ENCODE results near the gene CD300LB. TPM values are rescaled to one million over a fixed set of nuclear protein-coding genes. Genes with fewer than 3 reads are reported as not detected.

CD300LB gene
- total and polyA plus RNA-seq, 7 donors: 0.33 to 1.1 (median 0.51) TPM; not detected in 1

GRCh38 chr17:74485841-74486240 lies 45.4 kb downstream of the CD300LB start:
- no peak for DNase-seq
- intact Hi-C loops (cut with DNase I): no loop called here
- 41 to 74% methylated on average over 5 of the region's 5 CpGs for WGBS, 2 donors
- Histone ChIP-seq H3K4me3 (no peak overlapping the region), H3K36me3 (no peaks in the 10 kb centered on the region), H3K4me1 (no peaks in the 10 kb centered on the region), H3K27ac (no peak overlapping the region), H3K9me3 (no peaks in the 10 kb centered on the region), H3K27me3 (peaks cover 0 to 16% (median 3%) of the 10 kb centered on the region in 3 donors)
- TF ChIP-seq POLR2A (IDR thresholded peaks at IDR 0.05) (no peak), POLR2AphosphoS5 (IDR thresholded peaks at IDR 0.05) (no peak), EP300 (IDR thresholded peaks at IDR 0.05) (no peak)
- TF ChIP-seq, protein P1, sequence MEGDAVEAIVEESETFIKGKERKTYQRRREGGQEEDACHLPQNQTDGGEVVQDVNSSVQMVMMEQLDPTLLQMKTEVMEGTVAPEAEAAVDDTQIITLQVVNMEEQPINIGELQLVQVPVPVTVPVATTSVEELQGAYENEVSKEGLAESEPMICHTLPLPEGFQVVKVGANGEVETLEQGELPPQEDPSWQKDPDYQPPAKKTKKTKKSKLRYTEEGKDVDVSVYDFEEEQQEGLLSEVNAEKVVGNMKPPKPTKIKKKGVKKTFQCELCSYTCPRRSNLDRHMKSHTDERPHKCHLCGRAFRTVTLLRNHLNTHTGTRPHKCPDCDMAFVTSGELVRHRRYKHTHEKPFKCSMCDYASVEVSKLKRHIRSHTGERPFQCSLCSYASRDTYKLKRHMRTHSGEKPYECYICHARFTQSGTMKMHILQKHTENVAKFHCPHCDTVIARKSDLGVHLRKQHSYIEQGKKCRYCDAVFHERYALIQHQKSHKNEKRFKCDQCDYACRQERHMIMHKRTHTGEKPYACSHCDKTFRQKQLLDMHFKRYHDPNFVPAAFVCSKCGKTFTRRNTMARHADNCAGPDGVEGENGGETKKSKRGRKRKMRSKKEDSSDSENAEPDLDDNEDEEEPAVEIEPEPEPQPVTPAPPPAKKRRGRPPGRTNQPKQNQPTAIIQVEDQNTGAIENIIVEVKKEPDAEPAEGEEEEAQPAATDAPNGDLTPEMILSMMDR (IDR thresholded peaks at IDR 0.05): no peak

DNA sequence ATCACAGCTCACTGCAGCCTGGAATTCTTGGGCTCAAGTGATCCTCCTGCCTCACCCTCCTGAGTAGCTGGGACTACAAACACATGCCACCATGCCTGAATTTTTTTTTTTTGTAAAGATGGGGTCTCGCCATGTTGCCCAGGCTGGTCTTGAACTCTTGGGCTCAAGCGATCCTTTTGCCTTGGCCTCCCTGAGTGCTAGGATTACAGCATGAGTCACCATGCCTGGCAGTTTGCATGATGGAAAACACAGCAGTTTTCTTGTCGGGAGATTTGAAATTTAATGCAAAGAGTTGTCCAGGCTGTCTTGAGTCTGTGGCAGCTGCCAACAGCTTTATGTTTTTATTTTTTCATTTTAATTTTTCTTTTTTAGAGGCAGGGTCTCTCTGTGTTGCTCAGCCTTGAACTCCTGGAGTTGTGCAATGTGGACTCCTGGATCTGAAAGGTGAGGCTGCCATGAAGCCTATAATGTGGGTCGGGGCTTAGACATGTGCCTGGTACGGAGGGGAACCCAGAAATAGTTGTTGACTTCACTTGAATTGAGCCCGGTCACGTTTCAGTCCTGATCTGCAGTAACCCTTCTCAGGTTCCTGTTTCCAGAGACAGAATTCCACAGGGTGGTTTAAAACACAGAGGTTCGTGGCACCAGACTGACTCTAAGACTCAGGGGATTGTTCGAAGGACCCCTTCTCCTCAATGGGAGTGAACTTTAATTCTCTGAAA lies 46.1 kb downstream of the CD300LB start:
- Histone ChIP-seq H3K36me3 (no peaks in the 10 kb centered on the region), H3K27me3 (peaks cover 0 to 16% (median 3%) of the 10 kb centered on the region in 3 donors), H3K4me1 (no peaks in the 10 kb centered on the region), H3K27ac (no peak overlapping the region), H3K4me3 (no peak overlapping the region), H3K9me3 (no peaks in the 10 kb centered on the region)
- TF ChIP-seq, protein P1 (IDR thresholded peaks at IDR 0.05): no peak
- TF ChIP-seq EP300 (IDR thresholded peaks at IDR 0.05) (no peak), POLR2AphosphoS5 (IDR thresholded peaks at IDR 0.05) (no peak), POLR2A (IDR thresholded peaks at IDR 0.05) (no peak)
- DNase-seq: no peak
- intact Hi-C loops (cut with DNase I): no loop called here
- WGBS, 2 donors: 51 to 71% methylated on average over 9 of the region's 9 CpGs

GRCh38 chr17:74484066-74484465 lies 47.2 kb downstream of the CD300LB start:
- Histone ChIP-seq H3K9me3 (no peaks in the 10 kb centered on the region), H3K27ac (no peak overlapping the region), H3K4me3 (no peak overlapping the region), H3K36me3 (no peaks in the 10 kb centered on the region), H3K4me1 (no peaks in the 10 kb centered on the region), H3K27me3 (peaks cover 0 to 16% (median 3%) of the 10 kb centered on the region in 3 donors)
- whole genome bisulfite sequencing, 2 donors: 73 to 78% methylated on average over 9 of the region's 9 CpGs
- TF ChIP-seq POLR2AphosphoS5 (IDR thresholded peaks at IDR 0.05) (no peak), EP300 (IDR thresholded peaks at IDR 0.05) (no peak), POLR2A (IDR thresholded peaks at IDR 0.05) (no peak)
- TF ChIP-seq, protein P1 (IDR thresholded peaks at IDR 0.05): no peak
- no peak for DNase-seq
- intact Hi-C loops (cut with DNase I): no loop called here

GRCh38 chr17:74481621-74482020 lies 49.7 kb downstream of the CD300LB start:
- Histone ChIP-seq H3K27me3 (peaks cover 0 to 22% (median 3%) of the 10 kb centered on the region in 3 donors), H3K36me3 (no peaks in the 10 kb centered on the region), H3K4me3 (no peak overlapping the region), H3K4me1 (no peaks in the 10 kb centered on the region), H3K27ac (no peak overlapping the region), H3K9me3 (no peaks in the 10 kb centered on the region)
- no peak for DNase-seq
- WGBS, 2 donors: 85 to 91% methylated on average over 7 of the region's 7 CpGs
- intact Hi-C loops (cut with DNase I): no loop called here
- no peak for TF ChIP-seq POLR2A (IDR thresholded peaks at IDR 0.05)
- TF ChIP-seq POLR2AphosphoS5 (IDR thresholded peaks at IDR 0.05): no peak
- no peak for TF ChIP-seq EP300 (IDR thresholded peaks at IDR 0.05)
- TF ChIP-seq, protein P1 (IDR thresholded peaks at IDR 0.05): no peak

Data from sigmoid colon (tissue), 7 donors.